ENCODE measurements around the gene BBOX1. TPM values are rescaled to one million over a fixed set of nuclear protein-coding genes. Genes with fewer than 3 reads are reported as not detected.
"Not testable (repeated sequence)": the region's sequence is repeated elsewhere in the genome, so short reads cannot be mapped to it uniquely, and the experiment has no call there.

Gene BBOX1
- total RNA-seq, 1 experiment from 2014 or later: not detected

DNA sequence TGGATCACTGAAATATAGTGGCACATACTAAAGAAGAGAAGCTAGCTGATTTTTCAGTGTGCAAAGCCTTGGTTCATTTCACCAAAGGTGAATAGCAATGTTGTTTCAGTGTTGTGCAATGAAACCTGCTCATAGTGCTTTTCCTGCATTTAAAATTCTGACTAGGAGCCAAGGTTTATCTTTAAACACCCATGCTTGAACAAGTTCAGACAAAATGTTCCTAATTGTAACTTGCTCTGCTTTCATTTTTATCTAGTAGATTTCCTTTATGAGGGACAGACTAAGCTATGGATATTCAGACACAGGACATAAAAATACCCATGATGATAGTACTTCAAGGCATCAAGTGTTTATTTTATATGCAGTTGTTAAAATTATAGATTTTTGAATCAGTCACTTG is 47.7 kb downstream of the BBOX1 start:
- no peaks in the 10 kb centered on the region for H3K9me3 ChIP-seq (ENCODE audit: control insufficient read depth, insufficient read depth, low read depth, low read length)
- in situ Hi-C loops (cut with HindIII; ENCODE audit: low pct_unique_long_range_greater_than_20kb, low sequenced_read_pairs): no loop called here
- ATAC-seq: no peak
- H3K4me3 ChIP-seq (ENCODE audit: low read depth in 2 of 2, low read length in 2 of 2): no peak overlapping the region
- ChIA-PET POLR2A (no interaction called here), CTCF (no interaction called here)
- intact Hi-C loops (cut with micrococcal nuclease; ENCODE audit: unreplicated experiment): no loop called here
- BruUV-seq (replicated peaks): no TSS peak
- no peaks in the 10 kb centered on the region for H3K27me3 ChIP-seq (ENCODE audit: control insufficient read depth, insufficient read depth, low read length)
- H3K36me3 ChIP-seq (ENCODE audit: control insufficient read depth, insufficient read depth, low read length): no peaks in the 10 kb centered on the region
- H3K27ac ChIP-seq (ENCODE audit: low read length): no peak overlapping the region
- TF ChIP-seq TCF7L2 (IDR thresholded peaks at IDR 0.05; ENCODE audit: low read depth, low read length): no peak
- TF ChIP-seq, protein P1, sequence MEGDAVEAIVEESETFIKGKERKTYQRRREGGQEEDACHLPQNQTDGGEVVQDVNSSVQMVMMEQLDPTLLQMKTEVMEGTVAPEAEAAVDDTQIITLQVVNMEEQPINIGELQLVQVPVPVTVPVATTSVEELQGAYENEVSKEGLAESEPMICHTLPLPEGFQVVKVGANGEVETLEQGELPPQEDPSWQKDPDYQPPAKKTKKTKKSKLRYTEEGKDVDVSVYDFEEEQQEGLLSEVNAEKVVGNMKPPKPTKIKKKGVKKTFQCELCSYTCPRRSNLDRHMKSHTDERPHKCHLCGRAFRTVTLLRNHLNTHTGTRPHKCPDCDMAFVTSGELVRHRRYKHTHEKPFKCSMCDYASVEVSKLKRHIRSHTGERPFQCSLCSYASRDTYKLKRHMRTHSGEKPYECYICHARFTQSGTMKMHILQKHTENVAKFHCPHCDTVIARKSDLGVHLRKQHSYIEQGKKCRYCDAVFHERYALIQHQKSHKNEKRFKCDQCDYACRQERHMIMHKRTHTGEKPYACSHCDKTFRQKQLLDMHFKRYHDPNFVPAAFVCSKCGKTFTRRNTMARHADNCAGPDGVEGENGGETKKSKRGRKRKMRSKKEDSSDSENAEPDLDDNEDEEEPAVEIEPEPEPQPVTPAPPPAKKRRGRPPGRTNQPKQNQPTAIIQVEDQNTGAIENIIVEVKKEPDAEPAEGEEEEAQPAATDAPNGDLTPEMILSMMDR (IDR thresholded peaks at IDR 0.05): no peak
- TF ChIP-seq POLR2AphosphoS5 (IDR thresholded peaks at IDR 0.05; ENCODE audit: low read depth, low read length): no peak
- TF ChIP-seq SIN3A (IDR thresholded peaks at IDR 0.05; ENCODE audit: borderline replicate concordance, insufficient read depth, low read depth, low read length): no peak
- TF ChIP-seq, protein P2, sequence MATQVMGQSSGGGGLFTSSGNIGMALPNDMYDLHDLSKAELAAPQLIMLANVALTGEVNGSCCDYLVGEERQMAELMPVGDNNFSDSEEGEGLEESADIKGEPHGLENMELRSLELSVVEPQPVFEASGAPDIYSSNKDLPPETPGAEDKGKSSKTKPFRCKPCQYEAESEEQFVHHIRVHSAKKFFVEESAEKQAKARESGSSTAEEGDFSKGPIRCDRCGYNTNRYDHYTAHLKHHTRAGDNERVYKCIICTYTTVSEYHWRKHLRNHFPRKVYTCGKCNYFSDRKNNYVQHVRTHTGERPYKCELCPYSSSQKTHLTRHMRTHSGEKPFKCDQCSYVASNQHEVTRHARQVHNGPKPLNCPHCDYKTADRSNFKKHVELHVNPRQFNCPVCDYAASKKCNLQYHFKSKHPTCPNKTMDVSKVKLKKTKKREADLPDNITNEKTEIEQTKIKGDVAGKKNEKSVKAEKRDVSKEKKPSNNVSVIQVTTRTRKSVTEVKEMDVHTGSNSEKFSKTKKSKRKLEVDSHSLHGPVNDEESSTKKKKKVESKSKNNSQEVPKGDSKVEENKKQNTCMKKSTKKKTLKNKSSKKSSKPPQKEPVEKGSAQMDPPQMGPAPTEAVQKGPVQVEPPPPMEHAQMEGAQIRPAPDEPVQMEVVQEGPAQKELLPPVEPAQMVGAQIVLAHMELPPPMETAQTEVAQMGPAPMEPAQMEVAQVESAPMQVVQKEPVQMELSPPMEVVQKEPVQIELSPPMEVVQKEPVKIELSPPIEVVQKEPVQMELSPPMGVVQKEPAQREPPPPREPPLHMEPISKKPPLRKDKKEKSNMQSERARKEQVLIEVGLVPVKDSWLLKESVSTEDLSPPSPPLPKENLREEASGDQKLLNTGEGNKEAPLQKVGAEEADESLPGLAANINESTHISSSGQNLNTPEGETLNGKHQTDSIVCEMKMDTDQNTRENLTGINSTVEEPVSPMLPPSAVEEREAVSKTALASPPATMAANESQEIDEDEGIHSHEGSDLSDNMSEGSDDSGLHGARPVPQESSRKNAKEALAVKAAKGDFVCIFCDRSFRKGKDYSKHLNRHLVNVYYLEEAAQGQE (IDR thresholded peaks at IDR 0.05; ENCODE audit: insufficient read depth in 1 of 2, low read depth in 2 of 2, low read length in 1 of 2): no peak
- no peak for DNase-seq (ENCODE audit: low read depth, low spot score)
- H3K4me1 ChIP-seq (ENCODE audit: control insufficient read depth, insufficient read depth, low read length): no peaks in the 10 kb centered on the region

DNA sequence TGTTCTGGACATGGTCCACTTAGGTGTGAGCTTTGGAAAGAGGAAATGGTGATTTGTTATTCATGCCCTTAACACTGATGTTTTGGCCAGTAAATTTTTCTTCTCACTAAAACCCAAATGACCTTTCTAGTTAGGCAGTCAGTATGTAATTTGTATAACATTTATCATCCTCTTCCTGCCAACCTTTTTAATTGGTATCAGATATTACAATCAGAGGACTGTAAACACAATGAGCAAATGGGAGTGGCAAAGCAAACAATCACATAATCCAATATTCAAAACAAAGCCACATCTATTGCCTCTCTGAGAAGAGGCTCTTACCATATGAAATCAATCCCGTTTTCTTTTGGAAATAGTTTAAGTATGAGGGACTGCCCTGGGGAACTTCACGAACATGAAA is 49.1 kb downstream of the BBOX1 start:
- no TSS peak for BruUV-seq (replicated peaks)
- Histone ChIP-seq H3K4me3 (ENCODE audit: low read depth in 2 of 2, low read length in 2 of 2) (no peak overlapping the region), H3K27me3 (ENCODE audit: control insufficient read depth, insufficient read depth, low read length) (no peaks in the 10 kb centered on the region), H3K27ac (ENCODE audit: low read length) (no peak overlapping the region), H3K36me3 (ENCODE audit: control insufficient read depth, insufficient read depth, low read length) (no peaks in the 10 kb centered on the region), H3K4me1 (ENCODE audit: control insufficient read depth, insufficient read depth, low read length) (no peaks in the 10 kb centered on the region), H3K9me3 (ENCODE audit: control insufficient read depth, insufficient read depth, low read depth, low read length) (no peaks in the 10 kb centered on the region)
- DNase-seq (ENCODE audit: low read depth, low spot score) (no peak), ATAC-seq (no peak)
- CTCF ChIA-PET: no interaction called here
- in situ Hi-C loops (cut with HindIII; ENCODE audit: low pct_unique_long_range_greater_than_20kb, low sequenced_read_pairs): no loop called here
- TF ChIP-seq, protein P2 (IDR thresholded peaks at IDR 0.05; ENCODE audit: insufficient read depth in 1 of 2, low read depth in 2 of 2, low read length in 1 of 2): no peak
- TF ChIP-seq, protein P1 (IDR thresholded peaks at IDR 0.05): no peak
- TF ChIP-seq TCF7L2 (IDR thresholded peaks at IDR 0.05; ENCODE audit: low read depth, low read length): no peak
- TF ChIP-seq SIN3A (IDR thresholded peaks at IDR 0.05; ENCODE audit: borderline replicate concordance, insufficient read depth, low read depth, low read length): no peak
- no peak for TF ChIP-seq POLR2AphosphoS5 (IDR thresholded peaks at IDR 0.05; ENCODE audit: low read depth, low read length)
- POLR2A ChIA-PET: no interaction called here
- intact Hi-C loops (cut with micrococcal nuclease; ENCODE audit: unreplicated experiment): no loop called here

DNA sequence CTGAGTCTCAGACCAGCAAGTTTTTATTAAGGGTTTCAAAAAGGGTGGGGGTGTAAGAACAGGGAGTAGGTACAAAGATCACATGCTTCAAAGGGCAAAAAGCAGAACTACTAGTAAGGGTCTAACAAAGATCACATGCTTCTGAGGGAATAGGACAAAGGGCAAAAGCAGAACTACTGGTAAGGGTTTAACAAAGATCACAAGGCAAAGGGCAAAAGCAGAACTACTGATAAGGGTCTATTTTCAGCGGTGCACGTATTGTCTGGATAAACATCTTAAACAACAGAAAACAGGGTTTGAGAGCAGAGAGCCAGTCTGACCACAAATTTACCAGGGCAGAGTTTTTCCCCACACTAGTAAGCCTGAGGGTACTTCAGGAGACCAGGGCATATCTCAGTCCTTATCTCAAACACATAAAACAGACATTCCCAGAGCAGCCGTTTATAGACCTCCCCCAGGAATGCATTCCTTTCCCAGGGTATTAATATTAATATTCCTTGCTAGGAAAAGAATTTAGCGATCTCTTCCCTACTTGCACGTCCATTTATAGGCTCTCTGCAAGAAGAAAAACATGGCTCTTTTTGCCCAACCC is 49.8 kb downstream of the BBOX1 start:
- H3K4me3 ChIP-seq (ENCODE audit: low read depth in 2 of 2, low read length in 2 of 2); H3K4me1 ChIP-seq (ENCODE audit: control insufficient read depth, insufficient read depth, low read length); intact Hi-C loops (cut with micrococcal nuclease; ENCODE audit: unreplicated experiment); BruUV-seq (replicated peaks); POLR2A ChIA-PET; H3K27ac ChIP-seq (ENCODE audit: low read length); H3K27me3 ChIP-seq (ENCODE audit: control insufficient read depth, insufficient read depth, low read length); CTCF ChIA-PET; H3K36me3 ChIP-seq (ENCODE audit: control insufficient read depth, insufficient read depth, low read length); H3K9me3 ChIP-seq (ENCODE audit: control insufficient read depth, insufficient read depth, low read depth, low read length); DNase-seq (ENCODE audit: low read depth, low spot score); ATAC-seq; in situ Hi-C loops (cut with HindIII; ENCODE audit: low pct_unique_long_range_greater_than_20kb, low sequenced_read_pairs): not testable (repeated sequence)
